Esophagus (tissue), 2 donors: ENCODE results near the gene MARVELD1. TPM values are rescaled to one million over a fixed set of nuclear protein-coding genes. Genes with fewer than 3 reads are reported as not detected.

Experiments used
- H3K27ac ChIP-seq, 2 donors: one replicate each; pipeline ENCODE4 v1.5.1; 2013; ENCODE audit warnings: low read depth in 2 of 2, mild to moderate bottlenecking in 2 of 2, inconsistent platforms in 1 of 2, low read length in 1 of 2, moderate library complexity in 1 of 2
- H3K27me3 ChIP-seq, 2 donors: one replicate each; pipeline ENCODE4 v1.6.1; 2013; ENCODE audit warnings: low read length in 2 of 2, control low read depth in 1 of 2, mild to moderate bottlenecking in 1 of 2; ENCODE audit not compliant: insufficient read depth in 2 of 2, control insufficient read depth in 1 of 2
- H3K36me3 ChIP-seq, 2 donors: one replicate each; pipeline ENCODE4 v1.6.1; 2013; ENCODE audit warnings: low read length in 1 of 2; ENCODE audit not compliant: control insufficient read depth in 2 of 2, insufficient read depth in 2 of 2
- H3K4me1 ChIP-seq, 2 donors: one replicate each; pipeline ENCODE4 v1.6.1; 2013; ENCODE audit warnings: low read length in 1 of 2; ENCODE audit not compliant: control insufficient read depth in 2 of 2, insufficient read depth in 2 of 2
- H3K4me3 ChIP-seq, 2 donors: one replicate each; pipeline ENCODE4 v1.5.1; 2013; ENCODE audit warnings: low read length in 2 of 2, mild to moderate bottlenecking in 2 of 2, low read depth in 1 of 2, moderate library complexity in 1 of 2
- H3K9me3 ChIP-seq, 2 donors: one replicate each; pipeline ENCODE4 v1.6.1; 2013; ENCODE audit warnings: mild to moderate bottlenecking in 2 of 2, low read depth in 1 of 2, low read length in 1 of 2, moderate library complexity in 1 of 2; ENCODE audit not compliant: control insufficient read depth in 2 of 2, insufficient read depth in 1 of 2
- WGBS, 2 donors: extraction: QIAGEN DNeasy Blood & Tissue Kit; methylation state at CpG; one replicate each; pipeline ENCODE4 v1.1.7; 2013; 5-methylcytosine and 5-hydroxymethylcytosine counted together
- polyA plus RNA-seq, 2 donors: library from polyadenylated mRNA; stranded (reverse); fragments of 200-250 nt; gene quantifications; one replicate each; pipeline ENCODE4 v1.2.3, GENCODE V29; 2013
- donor health status: healthy with polysubstance abuse.
- donor health status: Bipolar disorder and iron deficiency.

MARVELD1 gene
- polyA plus RNA-seq, 2 donors, result 6.4 to 9.6 TPM

GRCh38 chr10:97719602-97720001 is 6.1 kb downstream of the MARVELD1 start:
- Histone ChIP-seq H3K4me3 (no peak overlapping the region), H3K36me3 (no peaks in the 10 kb centered on the region), H3K27me3 (no peaks in the 10 kb centered on the region), H3K4me1 (peaks cover 2 to 16% of the 10 kb centered on the region in 2 donors), H3K9me3 (no peaks in the 10 kb centered on the region), H3K27ac (peak overlapping the region; percentile 22 to 45)
- WGBS, 2 donors, result 73 to 75% methylated on average over 2 of the region's 2 CpGs

DNA sequence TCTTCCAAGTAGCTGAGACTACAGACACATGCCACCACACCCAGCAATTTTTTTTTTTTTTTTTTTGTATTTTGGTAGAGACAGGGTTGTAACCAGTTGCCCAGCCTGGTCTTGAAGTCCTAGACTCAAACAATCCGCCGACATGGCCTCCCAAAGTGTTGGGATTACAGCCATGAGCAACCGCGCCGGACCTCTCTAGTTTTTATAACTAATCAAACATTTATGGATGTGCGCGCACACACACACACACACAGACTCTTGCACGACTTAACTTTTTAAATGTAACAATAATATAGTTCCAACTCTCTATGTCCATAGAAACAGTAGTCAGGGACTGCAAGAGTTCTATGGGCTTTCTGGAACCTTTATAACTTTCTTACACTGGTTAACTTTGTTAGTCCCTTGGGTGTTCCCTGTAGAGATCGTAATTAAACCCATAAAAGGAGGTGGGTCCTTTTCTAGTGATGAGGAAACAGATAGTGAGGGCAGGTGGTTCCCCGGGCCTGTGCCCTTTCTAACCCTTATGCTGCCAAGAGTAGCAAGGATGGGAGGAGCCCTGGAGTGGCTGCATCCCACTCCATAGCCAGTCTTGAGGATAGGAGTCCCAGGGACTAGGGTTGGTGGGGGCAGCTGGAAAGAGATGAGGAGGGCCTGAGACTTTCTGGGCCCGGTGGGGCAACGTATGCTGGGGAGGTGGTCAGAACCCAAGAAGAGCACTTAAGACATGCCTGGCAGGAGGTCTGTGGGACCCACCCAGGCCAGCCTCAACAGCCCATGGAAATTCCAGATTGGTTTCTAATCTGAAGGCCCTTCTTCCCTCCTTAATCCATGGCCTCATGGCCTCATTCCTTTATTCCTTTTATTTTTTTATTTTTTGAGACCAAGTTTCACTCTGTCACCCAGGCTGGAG is 8.6 kb downstream of the MARVELD1 start:
- H3K27me3 ChIP-seq, result no peaks in the 10 kb centered on the region
- H3K4me1 ChIP-seq, result peaks cover 2 to 12% of the 10 kb centered on the region in 2 donors
- WGBS, 2 donors, result 73 to 82% methylated on average over 12 of the region's 12 CpGs
- H3K4me3 ChIP-seq, result no peak overlapping the region
- H3K9me3 ChIP-seq, result peaks cover 0 to 3% of the 10 kb centered on the region in 2 donors
- H3K36me3 ChIP-seq, result no peaks in the 10 kb centered on the region
- H3K27ac ChIP-seq, result no peak overlapping the region

DNA sequence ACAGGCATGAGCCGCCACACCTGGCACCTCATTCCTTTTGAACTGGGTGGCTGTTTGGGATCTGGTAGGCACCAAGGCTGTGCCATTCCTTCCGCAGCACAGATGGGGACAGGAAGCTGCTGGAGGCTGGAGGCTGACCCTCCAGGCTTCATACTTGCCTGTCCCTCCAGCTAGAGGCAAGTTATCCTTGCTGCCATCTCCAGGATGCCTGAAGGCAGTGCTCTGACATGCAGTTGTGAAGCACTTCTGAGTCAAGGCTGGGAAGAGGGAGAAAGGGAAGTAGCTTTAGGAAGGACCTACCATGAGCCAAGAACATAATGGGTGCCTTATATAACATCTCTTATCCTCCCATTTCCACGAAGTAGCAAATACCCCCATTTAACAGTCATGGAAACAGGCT is 9.5 kb downstream of the MARVELD1 start:
- H3K4me3 ChIP-seq, result no peak overlapping the region
- no peak overlapping the region for H3K27ac ChIP-seq
- H3K36me3 ChIP-seq, result no peaks in the 10 kb centered on the region
- 83 to 87% methylated on average over 3 of the region's 3 CpGs for WGBS, 2 donors
- peaks cover 0 to 7% of the 10 kb centered on the region in 2 donors for H3K4me1 ChIP-seq
- H3K27me3 ChIP-seq, result no peaks in the 10 kb centered on the region
- H3K9me3 ChIP-seq, result peaks cover 0 to 3% of the 10 kb centered on the region in 2 donors

DNA sequence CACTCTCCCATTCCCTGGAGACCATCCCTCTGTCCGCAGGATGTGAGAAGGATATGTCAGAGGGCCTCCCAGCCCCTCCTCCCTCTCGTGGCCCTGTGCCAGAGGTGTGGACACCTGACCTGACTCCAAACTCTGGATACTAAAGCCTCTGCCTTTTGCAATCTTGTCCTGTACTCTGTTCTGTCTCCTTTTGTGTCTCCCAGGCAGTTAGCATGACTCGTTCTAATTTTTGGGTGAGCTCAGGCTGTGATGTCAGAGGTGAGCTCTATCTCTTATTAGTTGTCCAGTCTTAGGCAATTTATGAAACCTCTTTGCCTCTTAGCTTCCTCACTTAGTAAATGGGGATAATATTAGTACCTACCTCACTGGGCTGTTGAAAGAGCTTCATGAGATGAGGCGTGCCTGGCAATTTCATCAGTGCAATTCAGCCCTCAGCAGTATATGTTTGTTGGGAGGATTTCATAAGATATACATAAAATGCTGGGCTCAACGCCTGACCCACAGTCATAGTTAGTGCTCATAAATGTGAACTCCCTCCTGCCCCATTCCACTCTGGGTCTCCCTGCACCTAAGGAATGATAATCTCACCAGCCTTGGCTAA is 10.9 kb downstream of the MARVELD1 start:
- peaks cover 0 to 3% of the 10 kb centered on the region in 2 donors for H3K9me3 ChIP-seq
- no peaks in the 10 kb centered on the region for H3K27me3 ChIP-seq
- H3K27ac ChIP-seq, result no peak overlapping the region
- no peak overlapping the region for H3K4me3 ChIP-seq
- WGBS, 2 donors, result 53 to 58% methylated on average over 5 of the region's 5 CpGs
- no peaks in the 10 kb centered on the region for H3K4me1 ChIP-seq
- H3K36me3 ChIP-seq, result no peaks in the 10 kb centered on the region

GRCh38 chr10:97726636-97727178 is 13.2 kb downstream of the MARVELD1 start:
- Histone ChIP-seq H3K36me3 (no peaks in the 10 kb centered on the region), H3K4me1 (no peaks in the 10 kb centered on the region), H3K4me3 (no peak overlapping the region), H3K27ac (peak overlapping the region; percentile 5 to 80), H3K9me3 (peaks cover 0 to 3% of the 10 kb centered on the region in 2 donors), H3K27me3 (no peaks in the 10 kb centered on the region)
- WGBS, 2 donors, result 42 to 53% methylated on average over 8 of the region's 8 CpGs

GRCh38 chr10:97729014-97729413 is 15.5 kb downstream of the MARVELD1 start:
- no peaks in the 10 kb centered on the region for H3K27me3 ChIP-seq
- peaks cover 0 to 3% of the 10 kb centered on the region in 2 donors for H3K9me3 ChIP-seq
- no peak overlapping the region for H3K27ac ChIP-seq
- no peak overlapping the region for H3K4me3 ChIP-seq
- 94 to 95% methylated on average over 5 of the region's 5 CpGs for WGBS, 2 donors
- no peaks in the 10 kb centered on the region for H3K4me1 ChIP-seq
- no peaks in the 10 kb centered on the region for H3K36me3 ChIP-seq

- Histone ChIP-seq H3K27ac (no peak overlapping the region), H3K4me3 (no peak overlapping the region), H3K9me3 (peaks cover 0 to 2% of the 10 kb centered on the region in 2 donors), H3K36me3 (no peaks in the 10 kb centered on the region), H3K4me1 (peaks cover 0 to under 1% of the 10 kb centered on the region in 2 donors), H3K27me3 (no peaks in the 10 kb centered on the region)
- 62 to 64% methylated on average over 9 of the region's 9 CpGs for WGBS, 2 donors
These were observed 18.0 kb downstream of the MARVELD1 start for GRCh38 chr10:97731346-97732051.

DNA sequence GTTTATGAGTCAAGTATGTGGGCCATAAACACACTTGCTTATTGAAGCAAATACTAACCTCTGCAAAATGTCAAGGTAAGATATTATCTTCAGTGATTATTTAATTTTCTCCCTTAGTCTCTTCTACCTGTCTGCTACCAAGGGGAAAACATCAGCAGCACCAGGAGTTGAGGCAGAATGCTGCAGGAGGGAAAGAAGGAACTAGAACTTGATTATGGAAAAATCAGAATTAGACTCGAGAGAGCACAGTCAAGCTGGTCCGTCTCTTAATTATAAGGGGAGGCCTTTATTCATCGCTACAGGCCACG is 18.5 kb downstream of the MARVELD1 start:
- WGBS, 2 donors, result 74 to 78% methylated on average over 4 of the region's 4 CpGs
- no peaks in the 10 kb centered on the region for H3K9me3 ChIP-seq
- H3K27ac ChIP-seq, result no peak overlapping the region

GRCh38 chr10:97733256-97733655 is 19.7 kb downstream of the MARVELD1 start:
- Histone ChIP-seq H3K9me3 (no peaks in the 10 kb centered on the region), H3K4me1 (peaks cover 0 to 10% of the 10 kb centered on the region in 2 donors), H3K36me3 (no peaks in the 10 kb centered on the region), H3K4me3 (no peak overlapping the region), H3K27ac (no peak overlapping the region), H3K27me3 (no peaks in the 10 kb centered on the region)
- 80 to 81% methylated on average over 5 of the region's 5 CpGs for WGBS, 2 donors

More for the DNA sequence above, 18.5 kb downstream of the MARVELD1 start:
- no peaks in the 10 kb centered on the region for H3K36me3 ChIP-seq
- H3K4me1 ChIP-seq, result peaks cover 0 to 4% of the 10 kb centered on the region in 2 donors
- no peak overlapping the region for H3K4me3 ChIP-seq
- no peaks in the 10 kb centered on the region for H3K27me3 ChIP-seq
